CMK (cell line): ENCODE measurements around the gene ADAMTS7.
"Not testable (repeated sequence)": the region's sequence is repeated elsewhere in the genome, so short reads cannot be mapped to it uniquely, and the experiment has no call there.

Source experiments
- DNase-seq: peaks from one replicate; pipeline ENCODE4 v3.0.0-alpha.2; 2010; ENCODE audit warnings: low read depth

Gene ADAMTS7

DNA sequence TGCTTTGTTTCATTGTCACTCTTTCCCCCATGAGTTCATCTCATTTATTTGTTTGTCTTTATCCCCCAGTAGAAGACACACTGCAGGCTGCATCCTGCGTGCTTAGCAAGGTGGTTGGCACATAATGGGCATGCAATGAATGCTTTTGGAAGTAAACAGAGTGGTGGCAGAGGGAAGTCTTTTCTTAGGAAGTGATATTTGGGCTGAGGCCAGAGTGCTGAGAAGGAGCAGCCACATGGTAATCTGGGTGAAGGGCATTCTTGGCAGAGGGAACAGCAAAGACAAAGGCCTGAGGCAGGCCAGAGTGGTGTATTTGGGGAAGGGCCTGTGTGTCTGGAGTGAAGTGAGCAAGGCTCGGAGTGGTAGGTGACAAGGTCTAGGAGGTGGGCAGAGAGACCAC is 17.7 kb upstream of the ADAMTS7 start:
- DNase-seq, result no peak

DNA sequence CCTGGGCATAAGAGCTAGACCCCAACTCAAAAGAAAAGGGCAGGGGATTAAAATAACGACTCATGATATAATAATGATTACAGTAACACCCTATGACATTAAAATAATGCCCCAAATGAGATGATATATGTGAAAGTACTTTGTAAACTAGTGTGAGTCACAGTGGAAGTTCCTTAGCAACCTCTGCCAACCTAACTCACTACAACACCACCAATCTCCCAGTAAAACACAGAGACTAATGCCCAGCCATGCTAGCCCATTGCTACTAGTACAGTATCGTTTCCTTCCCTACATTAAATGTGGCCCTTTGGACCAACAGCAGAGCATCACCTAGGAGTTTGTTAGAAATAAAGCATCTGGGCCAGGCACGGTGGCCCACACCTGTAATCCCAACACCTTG is 11.2 kb upstream of the ADAMTS7 start:
- DNase-seq, result no peak

DNA sequence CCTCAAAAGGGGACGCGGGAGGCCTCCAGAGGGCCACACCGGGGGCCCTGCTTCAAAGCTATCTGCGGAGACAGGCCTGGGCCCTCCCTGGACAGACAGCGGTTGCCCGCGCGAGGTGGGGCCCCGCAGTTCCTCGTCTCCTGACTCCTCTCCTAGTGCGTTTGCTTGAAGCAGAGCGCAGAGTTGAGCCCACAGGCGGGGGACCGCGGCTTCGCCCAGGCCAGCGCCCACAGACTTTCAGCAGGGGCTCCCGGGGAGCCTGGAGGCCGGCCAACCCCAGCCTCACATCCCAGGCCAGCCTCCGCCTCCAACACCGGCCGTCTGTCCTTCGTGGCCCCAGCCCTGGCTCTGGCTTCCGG is 540 bp upstream of the ADAMTS7 start:
- DNase-seq, result no peak

DNA sequence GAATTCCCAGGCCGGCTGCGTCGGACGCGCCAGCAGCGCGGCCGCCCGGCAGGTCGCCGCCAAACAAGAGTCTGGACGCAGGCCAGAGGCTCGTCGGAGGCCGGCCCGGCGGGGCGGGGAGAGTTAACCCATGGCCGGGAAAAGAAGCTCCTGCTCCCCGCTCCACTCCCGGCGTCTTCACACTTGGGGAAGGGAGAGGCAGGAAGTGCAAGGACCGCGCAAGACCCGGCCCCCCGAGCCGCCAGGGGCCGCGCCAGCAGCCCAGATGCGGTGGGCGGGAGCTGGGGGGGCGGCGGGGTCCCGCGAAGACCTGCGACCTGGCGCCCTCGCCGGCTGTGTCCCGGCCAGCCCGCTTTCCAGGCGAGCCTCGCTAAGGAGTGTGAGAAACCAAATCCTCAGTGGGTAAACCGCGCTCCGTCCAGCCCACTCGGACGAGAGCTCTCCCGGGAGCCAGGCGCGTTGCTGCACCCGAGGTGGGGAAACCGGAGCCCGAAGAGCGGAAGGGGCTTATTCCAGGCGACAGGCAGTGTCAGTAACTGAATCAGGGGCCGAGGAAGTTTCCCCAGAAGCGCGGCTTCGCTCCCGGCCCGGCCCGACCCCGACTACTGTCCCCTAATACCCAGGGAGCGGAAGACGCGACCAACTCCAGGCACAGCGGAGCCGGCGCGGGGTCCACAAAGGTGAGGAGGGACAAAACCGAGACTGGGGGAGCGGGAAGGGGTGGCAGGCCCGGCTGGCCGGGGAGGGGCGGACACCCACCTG is 721 bp downstream of the ADAMTS7 start:
- DNase-seq, result no peak

DNA sequence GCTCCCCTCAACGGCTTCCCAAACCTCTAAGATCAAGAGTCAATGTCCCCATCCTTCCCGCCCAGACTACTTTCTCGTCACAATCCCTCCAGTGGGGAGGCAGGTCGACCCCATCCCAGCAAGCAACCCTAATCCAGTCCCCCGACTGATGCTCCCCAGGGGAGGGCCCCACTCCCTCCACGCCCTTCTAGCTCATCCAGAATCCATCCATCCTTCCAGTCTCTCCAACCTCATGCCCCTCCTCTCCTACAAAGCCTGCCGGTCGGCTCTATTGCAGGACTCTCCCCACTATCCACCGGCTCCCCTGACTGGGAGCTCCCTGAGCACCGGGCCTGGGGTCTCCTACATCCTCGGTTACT is 1.3 kb downstream of the ADAMTS7 start:
- DNase-seq, result no peak

DNA sequence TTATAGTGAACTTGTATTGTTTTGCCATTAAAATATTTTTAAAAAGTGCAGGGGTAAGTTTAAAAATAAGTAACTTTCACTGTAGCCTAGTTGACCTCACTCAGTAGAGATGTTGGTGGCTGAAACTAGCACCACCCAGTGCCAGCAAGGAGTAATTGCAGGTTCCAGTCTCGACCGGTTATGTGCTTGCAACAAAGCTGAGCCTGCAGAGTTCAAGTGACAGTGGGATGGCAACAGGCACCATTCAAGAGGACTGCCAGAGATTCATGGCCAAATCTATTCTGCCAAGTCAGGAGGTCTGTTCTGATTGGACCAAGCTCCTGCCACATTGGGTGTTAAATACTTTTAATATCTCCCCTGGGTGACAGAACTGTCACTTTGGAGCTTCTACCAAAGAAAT is 2.7 kb downstream of the ADAMTS7 start:
- peak; percentile 63 for DNase-seq

DNA sequence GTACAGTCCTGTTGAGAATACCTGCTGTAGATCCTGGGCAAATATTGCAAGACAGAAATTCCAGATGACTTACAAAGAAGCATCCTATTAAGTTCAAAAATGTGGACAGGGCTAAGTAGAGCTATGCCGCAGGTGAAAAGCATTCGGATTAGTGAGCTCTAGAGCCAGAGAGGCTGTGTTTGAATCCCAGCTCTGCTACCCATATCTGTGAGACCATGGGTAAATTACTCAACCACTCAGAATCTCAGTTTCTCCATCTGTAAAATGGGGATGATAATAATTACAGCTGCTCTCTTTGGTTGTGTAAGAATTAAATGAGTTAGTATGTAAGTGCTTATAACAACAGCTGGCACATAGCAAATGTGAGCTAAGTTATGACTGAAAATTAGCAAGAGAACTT is 3.9 kb downstream of the ADAMTS7 start:
- DNase-seq, result no peak

DNA sequence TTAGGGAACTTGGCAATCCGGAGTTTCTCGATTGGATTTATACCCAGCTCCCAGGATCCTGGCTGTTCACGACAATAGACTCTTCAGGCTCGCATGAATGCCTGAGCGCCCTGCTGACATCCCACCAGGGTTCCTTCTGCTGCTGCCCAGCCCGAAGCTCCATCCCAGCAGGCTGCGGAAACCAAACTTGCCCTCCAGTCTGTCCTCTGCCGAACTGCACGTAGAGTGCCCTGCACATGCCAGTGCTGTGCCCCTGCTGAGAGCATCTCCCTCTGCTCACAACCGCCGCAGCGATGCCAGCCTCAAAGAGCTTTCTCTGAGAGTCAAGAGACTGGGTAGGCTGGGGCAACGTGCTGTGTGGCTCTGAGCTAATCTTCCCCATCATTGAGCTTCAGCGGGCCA is 6.9 kb downstream of the ADAMTS7 start:
- no peak for DNase-seq

DNA sequence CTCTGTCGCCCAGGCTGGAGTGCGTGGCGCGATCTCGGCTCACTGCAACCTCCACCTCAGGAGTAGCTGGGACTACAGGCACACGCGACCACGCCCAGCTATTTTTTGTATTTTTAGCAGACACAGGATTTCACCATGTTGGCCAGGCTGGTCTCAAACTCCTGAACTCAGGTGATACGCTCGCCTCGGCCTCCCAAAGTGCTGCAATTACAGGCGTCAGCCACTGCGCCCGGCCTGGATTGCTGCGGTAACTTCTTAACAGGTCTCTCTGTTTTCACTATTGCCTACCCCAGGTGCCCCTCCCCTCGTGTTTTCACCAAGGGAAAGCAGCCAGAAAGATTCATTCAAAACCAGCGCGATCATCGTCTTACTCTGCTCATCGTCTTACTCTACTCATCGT is 10.5 kb downstream of the ADAMTS7 start:
- no peak for DNase-seq

DNA sequence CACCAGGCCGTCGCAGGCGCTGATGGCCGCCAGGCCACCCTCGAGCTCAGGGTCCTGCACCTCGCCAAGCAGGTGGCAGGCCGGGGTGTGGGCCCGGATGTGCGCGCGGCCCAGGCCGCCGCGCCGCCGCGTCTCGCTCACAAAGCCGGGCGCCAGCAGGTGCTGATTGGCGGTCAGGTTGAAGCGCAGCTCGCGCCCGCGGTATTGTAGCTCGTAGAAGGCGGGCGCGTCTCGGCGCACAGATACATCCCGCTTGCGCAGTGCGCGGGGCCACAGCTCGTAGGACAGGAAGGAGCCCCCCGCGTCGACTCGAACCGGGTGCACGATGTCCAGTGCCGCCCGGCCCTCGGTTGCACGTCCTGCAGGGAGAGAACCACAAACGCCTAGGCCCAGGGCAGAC is 11.1 kb downstream of the ADAMTS7 start:
- no peak for DNase-seq

DNA sequence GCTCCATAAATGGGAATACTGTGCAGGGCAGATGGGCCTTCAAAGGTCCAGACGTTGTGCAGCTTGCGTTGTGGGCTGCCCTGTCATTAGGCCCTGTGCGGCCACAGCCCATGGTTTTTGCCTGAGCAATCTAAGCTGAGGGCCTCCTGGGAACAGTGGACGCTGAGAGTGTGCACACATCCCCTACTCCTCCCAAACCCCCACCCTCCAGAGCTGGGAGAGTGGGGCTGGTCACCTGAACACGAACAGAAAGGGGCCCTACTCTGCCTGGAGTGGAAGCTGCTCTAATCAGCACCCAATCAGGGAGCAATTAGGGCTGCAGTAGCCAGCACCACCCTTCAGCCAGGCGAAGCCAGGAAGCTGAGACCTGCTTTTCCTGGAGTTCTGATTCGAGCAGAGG is 12.2 kb downstream of the ADAMTS7 start:
- not testable (repeated sequence) for DNase-seq

DNA sequence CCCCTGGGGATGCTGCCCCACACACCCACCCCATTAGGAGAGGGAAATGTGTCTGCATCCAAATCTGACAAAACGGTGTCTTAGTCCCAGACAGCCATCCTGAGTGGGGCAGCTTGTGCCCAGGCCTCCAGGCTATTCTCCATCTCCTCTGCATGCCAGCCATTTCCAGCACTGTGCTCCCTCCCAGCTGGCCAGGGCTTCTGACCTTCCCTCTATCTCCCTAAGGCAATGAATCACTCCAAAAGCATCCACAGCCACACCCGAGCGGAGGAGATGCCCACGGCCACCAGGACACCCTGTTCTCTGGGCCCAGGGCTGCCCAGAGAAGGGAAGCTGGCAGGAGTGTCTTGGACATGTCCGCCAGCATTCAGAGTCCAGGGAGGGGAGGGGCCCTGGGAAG is 12.9 kb downstream of the ADAMTS7 start:
- DNase-seq, result not testable (repeated sequence)

DNA sequence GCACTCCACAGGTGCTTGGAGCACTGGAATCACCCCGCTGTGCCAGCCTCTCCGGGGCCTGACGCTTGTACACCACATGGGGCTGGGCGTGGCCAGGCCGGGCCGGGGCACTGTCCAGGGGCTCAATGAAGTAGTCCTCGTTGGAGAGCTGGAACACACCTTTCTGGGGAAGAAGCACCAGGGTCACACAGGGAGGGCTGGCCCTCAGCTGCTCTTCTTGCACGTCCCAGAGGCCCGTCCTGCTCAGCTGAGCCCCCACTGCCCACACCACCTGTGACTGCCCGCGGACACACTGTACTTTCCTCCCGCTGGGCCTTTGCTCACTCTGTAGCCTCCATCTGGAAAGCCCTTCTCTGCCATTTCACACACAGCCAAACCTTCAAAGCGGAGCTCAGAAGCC is 13.3 kb downstream of the ADAMTS7 start:
- no peak for DNase-seq

DNA sequence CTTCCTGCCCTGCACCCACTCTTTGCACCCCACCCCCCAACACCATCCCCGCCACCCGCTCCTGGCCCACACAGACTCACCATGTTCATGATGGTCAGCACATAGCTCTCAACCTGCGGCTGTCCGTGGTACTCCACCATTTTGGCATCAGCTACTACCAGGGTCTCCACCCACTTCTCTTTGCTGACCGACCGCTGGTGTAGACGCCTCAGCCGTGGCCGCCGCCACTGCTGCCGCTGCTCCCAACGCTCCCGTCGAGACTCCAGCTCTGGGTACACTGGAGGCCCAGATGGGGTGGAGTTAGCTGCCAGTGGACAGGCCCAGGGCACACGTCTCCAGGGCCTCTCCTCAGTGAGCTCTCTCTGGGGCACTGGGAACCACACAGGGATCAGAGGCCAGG is 14.8 kb downstream of the ADAMTS7 start:
- no peak for DNase-seq

DNA sequence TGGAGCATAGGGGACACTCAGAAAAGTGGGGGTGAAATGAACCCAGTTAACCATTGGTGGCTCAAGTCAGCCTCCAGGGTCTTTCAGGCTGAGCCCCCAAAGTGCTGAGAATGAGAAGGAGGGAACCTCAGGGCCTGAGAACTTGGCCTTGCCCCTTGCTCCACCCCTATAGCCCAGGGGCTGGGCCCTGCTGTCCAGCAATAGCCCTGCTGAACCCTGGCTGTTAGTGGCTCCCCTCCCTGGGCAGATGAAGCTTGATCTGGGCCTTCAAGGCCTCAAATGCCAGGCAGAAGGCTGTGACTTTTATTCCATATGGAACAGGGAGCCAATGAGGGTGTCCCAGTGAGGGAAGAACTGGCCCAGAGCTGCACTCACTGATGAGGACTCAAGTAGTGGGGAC is 16.2 kb downstream of the ADAMTS7 start:
- no peak for DNase-seq

DNA sequence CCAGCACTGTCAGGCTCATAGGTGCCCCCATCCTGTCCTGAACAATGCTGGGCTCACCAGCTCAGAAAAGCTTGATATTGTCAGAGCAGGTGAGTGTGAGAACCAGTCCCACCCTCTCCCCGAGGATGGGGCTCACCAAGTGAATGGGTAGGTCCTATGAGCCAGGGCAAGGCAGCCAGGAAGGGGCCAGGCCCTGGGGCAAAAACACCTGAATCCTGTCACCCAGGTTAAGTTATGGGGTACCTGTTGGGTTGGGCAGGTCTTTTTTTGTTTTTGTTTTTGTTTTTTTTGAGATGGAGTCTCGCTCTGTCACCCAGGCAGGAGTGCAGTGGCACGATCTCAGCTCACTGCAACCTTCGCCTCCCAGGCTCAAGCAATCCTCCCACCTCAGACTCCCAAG is 16.8 kb downstream of the ADAMTS7 start:
- not testable (repeated sequence) for DNase-seq

DNA sequence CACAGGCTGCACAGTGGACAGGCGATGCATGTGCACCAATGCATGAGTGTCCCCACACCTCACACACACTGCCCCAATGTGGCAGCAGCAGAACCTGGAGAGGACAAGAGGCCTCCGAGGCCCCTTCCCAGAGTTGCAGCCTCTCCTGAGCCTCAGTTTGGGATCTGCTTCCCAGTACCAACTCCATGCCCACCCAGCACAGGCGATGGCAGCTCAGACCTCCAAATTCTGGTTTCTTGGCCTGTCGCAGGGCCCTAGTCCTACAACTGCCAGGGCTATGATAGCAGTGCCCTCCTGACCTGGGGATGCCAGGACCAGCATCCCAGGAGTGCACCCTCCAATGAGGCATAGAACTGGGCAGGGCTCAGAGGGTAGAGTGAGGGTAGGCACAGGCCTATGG is 19.9 kb downstream of the ADAMTS7 start:
- DNase-seq, result no peak

DNA sequence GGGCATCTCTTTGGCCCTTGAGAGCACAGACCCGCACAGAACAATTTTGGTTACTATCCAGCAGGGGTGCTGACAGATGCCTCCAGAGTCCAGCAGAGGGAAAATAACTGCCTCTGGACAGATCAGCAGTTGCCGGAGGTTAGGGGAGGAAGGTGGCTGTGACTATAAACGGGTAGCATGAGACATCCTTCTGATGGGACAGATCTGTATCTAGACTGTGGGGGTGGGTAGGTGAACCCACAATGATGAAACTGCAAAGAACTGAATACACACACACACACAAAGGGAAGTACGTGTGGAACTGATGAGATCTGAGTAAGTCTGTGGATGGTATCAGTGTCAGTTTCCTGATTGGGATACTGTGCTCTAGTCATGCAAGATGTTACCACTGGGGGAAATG is 21.2 kb downstream of the ADAMTS7 start:
- DNase-seq, result peak; percentile 31

DNA sequence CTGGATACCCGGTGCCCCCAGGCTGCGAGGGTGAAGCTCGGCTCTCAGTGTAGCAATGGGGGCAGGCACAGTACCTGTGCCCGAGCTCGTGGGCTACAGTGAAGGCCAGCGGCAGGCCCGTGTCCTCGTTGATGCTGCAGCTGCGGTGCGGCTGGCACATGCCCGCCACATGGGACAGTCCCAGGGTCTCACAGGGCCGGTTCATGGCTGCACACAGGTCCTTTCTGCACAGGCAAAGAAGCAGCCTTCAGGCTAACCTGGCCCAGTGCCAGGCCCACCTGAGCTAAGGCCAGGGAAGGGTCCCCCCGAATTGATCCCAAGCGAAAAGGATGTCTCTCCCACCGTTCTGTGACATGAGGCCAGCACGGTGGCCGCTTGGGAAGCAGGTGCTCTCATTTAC is 21.6 kb downstream of the ADAMTS7 start:
- no peak for DNase-seq

DNA sequence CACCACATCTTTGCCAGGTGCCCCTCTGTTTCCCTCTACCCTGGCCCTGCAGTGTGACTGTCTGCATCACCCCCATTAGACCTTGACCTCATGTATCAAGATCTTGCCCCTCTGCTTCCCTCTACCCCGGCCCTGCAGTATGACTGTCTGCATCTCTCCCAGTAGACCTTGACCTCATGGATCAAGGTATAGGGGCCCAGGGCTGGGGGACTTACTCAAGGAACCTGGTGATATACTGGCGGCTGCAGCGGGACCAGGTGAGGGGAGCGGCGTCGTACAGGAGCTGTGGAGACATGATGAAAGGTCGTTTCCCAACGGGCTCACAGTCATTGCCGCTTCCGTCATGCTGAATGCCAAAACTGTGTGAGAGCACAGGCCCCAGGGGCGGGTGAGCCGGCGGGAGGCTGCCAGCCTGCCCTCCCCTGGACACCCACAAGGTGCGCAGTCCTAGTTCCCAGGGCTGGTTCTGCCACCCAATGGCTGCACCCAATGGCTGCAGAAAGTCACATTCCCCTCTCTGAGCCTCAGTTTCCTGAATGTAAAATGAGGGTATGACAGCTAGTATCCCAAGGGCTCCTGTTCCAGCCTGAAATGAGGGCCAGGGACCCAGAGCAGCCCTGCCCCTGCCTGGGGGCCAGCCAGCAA is 23.1 kb downstream of the ADAMTS7 start:
- DNase-seq, result no peak

DNA sequence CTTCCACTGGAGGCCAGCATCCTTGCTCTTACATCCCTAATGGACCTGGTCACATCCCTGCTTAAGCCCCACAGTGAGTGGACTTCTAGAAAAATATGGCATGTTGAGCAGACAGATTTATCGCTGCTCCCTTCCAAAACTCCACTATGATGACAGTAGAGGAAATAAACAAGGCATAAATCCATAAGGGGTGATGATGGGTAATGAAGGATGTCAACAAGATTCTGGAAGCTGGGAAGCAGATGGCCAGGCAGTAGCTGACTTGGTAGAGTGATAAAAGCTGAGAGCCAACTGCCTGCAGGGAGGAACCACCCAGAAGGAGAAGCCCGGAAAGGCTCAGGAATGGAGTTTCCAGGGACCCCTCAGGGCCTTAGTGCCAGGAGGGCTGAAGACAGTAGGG is 28.9 kb downstream of the ADAMTS7 start:
- not testable (repeated sequence) for DNase-seq

DNA sequence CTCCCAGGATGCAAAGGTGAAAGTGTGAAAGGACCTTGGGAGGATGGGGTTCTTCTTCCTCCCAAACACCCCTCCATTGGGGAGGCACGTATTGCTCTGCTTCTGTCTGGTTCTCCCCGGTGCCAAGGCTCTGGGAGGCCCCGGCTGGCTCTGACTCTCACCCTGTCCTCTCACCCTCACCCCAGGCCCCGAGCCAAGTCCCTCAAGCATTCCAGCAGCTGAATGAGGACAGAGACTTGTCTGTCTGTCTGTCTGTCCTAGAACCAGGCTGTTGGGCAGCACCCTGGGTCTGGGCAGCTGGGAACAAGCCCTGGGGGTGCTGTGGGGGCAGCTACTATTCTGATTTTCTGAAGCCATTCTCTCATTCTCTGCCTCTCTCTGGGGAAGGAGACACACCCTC is 29.9 kb downstream of the ADAMTS7 start:
- DNase-seq, result not testable (repeated sequence)

DNA sequence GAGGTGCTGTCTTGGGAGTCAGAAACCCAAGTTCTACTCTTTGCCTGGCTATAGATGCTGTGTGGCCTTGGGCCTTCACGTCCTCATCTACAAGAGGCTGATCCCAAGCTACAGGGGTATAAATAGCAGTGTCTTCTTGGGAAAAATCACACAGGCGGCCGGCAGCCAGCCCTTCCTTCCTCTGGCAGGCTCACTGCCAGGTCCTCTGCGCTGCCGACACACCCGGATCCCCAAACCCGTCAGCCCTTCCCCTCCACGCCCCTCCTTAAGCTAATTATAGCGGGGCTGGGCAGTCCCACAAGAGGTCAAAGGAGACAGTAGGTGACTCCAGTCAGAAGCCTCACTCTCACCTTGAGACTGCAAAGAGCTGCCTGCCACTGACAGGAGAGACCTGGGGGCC is 31.3 kb downstream of the ADAMTS7 start:
- not testable (repeated sequence) for DNase-seq

DNA sequence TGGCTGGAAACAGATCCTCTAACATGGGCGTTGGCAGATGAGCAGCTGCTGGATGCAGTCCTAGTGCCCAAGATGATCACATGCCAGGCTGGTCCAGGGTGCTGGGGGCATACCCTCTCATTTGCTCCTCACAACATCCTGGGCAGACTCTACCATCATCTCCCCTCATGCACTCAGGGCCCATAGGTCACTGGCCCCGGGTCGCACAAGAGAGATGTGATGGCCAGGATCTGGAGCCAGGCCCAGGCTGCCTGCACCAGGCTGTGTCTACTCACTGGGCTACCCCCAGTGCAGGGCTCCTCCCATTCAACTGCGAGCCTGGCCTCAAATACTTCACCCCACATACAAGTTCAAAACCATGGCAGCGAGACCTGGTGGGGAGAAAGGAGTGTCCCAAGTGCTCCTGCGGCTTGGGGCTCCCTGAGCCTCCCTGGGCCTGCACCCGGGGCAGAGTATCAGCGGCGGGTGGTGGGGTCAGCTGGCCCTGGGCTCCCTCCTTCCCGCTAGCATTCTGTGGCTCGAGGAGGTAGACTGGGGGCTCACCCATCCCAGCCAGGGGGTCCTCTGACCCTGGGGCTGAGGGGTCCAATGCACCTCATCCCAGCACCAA is 32.0 kb downstream of the ADAMTS7 start:
- not testable (repeated sequence) for DNase-seq
